ENCODE measurements around the gene USP37.

Gene USP37

DNA sequence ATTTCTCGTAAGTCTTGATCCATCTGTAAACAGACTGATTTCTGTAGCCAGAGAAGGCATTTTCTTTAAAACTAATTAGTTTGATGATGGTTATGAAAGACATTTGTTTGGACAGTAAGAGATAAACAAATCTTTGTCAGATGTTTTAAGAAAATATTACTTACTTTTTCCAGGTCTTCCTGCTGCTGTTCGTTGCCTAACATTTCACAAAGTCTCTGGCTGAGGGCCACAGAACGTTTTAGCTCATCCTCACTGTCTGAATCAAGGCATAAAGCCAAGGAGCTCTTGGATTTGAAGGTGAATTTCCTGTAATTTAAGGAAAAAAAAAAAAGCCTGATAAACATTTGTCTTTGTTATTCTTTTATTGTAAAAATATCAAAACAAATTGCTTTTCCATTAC, 91.5 kb downstream of the USP37 start:
- DNase-seq (ENCODE audit: low read depth, low spot score) = no peak
- ChIA-PET POLR2A (no interaction called here), CTCF (interaction anchor here (0.9 to 3.6 kb wide), 2 partner anchors 11 to 205 kb away, joined by 3 to 23 read pairs; no protein-coding TSS in a partner anchor)
- no peak overlapping the region for H3K4me3 ChIP-seq (ENCODE audit: low read depth, low read length)
- TF ChIP-seq, protein P1, sequence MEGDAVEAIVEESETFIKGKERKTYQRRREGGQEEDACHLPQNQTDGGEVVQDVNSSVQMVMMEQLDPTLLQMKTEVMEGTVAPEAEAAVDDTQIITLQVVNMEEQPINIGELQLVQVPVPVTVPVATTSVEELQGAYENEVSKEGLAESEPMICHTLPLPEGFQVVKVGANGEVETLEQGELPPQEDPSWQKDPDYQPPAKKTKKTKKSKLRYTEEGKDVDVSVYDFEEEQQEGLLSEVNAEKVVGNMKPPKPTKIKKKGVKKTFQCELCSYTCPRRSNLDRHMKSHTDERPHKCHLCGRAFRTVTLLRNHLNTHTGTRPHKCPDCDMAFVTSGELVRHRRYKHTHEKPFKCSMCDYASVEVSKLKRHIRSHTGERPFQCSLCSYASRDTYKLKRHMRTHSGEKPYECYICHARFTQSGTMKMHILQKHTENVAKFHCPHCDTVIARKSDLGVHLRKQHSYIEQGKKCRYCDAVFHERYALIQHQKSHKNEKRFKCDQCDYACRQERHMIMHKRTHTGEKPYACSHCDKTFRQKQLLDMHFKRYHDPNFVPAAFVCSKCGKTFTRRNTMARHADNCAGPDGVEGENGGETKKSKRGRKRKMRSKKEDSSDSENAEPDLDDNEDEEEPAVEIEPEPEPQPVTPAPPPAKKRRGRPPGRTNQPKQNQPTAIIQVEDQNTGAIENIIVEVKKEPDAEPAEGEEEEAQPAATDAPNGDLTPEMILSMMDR (IDR thresholded peaks at IDR 0.05; ENCODE audit: insufficient read depth, low read length, missing control alignments) = no peak

DNA sequence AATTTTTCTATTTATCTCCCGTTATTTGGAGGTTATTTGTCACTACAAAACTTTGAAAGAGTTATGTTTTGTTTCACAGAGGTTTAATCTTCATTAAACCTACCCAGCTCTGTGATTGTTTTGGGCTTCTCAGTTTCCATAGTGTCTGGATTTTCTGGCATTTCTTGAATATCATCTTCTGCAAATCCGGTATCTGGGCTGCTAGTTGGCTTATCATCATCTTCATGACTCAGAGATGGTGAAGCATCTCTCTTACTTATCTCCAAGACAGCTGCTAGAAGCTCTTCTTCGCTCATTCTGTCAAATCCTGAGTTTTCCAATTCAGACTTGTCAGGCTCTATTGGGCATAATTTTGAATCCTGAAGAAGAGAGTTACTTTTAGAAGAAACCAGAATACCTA, 93.6 kb downstream of the USP37 start:
- CTCF ChIA-PET = interaction anchor here (1.6 to 3.6 kb wide), 2 partner anchors 9 to 182 kb away, joined by 4 to 23 read pairs; partner anchors contain the start of gene TMBIM1
- POLR2A ChIA-PET = no interaction called here
- no peak for DNase-seq (ENCODE audit: low read depth, low spot score)
- H3K4me3 ChIP-seq (ENCODE audit: low read depth, low read length) = no peak overlapping the region
- TF ChIP-seq, protein P1 (IDR thresholded peaks at IDR 0.05; ENCODE audit: insufficient read depth, low read length, missing control alignments) = no peak

DNA sequence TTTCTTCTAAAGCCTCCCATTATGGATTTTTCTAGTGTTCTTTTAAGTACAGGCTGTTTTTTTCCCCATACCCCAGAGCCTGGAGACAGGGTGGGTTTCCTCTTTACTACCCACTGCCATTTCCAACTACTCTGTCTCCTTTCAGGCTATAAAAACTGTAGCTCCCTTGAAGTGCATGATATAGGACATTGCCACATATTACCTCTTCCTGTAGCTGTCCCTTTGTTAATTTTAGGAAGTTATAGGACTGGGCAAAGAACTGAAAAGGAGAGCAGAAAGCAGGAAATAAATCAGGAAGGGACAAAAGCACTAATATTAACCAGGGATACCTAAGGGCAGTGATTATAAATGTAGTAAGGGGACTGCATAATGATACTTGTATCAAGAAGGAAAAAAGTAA, 95.2 kb downstream of the USP37 start:
- CTCF ChIA-PET = interaction anchor here (1.2 kb wide), 1 partner anchor 171 kb away, joined by 3 read pairs; no protein-coding TSS in a partner anchor
- no peak overlapping the region for H3K4me3 ChIP-seq (ENCODE audit: low read depth, low read length)
- DNase-seq (ENCODE audit: low read depth, low spot score) = no peak
- POLR2A ChIA-PET = no interaction called here
- TF ChIP-seq, protein P1 (IDR thresholded peaks at IDR 0.05; ENCODE audit: insufficient read depth, low read length, missing control alignments) = no peak

DNA sequence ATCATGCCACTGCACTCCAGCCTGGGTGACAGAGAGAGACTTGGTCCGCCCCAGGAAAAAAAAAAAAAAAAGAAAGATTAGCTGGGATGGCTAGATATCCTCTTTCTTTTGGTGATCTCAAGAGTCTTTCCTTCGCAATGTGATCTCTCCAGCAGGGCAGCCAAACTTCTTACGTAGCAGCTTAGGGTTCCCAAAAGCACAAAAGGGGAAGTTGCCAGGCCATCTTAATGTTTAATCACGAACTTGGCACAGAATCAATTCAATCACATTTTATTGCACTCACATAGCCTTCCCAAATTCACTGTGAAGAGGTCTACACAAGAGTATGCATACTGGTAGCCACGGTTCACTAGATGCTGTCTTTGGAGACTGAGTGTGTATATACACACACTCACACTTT, 96.2 kb downstream of the USP37 start:
- no peak for DNase-seq (ENCODE audit: low read depth, low spot score)
- POLR2A ChIA-PET = no interaction called here
- TF ChIP-seq, protein P1 (IDR thresholded peaks at IDR 0.05; ENCODE audit: insufficient read depth, low read length, missing control alignments) = no peak
- CTCF ChIA-PET = interaction anchor here (1.0 to 1.6 kb wide), 3 partner anchors 24 to 179 kb away, joined by 3 to 6 read pairs (median 4); no protein-coding TSS in a partner anchor
- no peak overlapping the region for H3K4me3 ChIP-seq (ENCODE audit: low read depth, low read length)

DNA sequence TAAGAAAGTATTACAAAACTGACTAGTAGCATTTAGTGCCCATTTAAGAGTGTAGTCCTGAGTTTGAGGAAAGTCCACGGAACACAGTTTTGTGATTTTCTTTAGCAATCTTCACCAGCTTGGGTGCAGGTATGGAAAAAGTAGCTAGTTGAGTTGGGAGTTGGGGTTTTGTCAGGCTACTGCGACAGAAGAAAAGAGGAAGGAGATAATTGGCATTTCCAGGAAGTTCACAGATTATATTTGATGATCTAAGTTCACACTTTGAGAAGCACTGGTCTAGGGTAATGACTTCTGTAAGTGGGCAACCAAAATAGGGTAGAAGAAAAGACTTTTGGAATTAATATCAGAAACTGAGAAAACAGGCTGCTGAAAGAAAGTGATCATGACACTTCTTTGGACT, 97.1 kb downstream of the USP37 start:
- TF ChIP-seq, protein P1 (IDR thresholded peaks at IDR 0.05; ENCODE audit: insufficient read depth, low read length, missing control alignments) = no peak
- no peak for DNase-seq (ENCODE audit: low read depth, low spot score)
- ChIA-PET POLR2A (no interaction called here), CTCF (interaction anchor here (1.0 to 1.8 kb wide), 4 partner anchors 25 to 178 kb away, joined by 3 to 7 read pairs (median 5); no protein-coding TSS in a partner anchor)
- no peak overlapping the region for H3K4me3 ChIP-seq (ENCODE audit: low read depth, low read length)

DNA sequence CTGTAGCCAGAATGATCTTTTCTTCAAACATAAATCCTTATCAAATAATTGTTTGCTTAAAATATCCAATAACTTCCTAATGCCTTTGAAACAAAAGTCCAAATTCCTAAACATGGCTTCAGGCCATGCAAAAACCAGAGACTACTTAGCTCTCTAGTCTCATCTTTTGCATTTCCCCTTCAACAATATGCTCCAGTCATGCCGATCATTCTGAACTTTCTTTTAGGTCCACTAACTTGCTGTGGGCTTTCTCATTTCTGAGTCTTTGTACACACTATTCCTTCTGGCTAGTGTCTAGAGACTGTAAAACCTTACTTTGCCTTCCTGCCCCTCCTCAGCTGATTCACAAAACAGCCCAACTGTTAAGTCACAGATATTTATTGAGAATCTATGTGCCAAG, 97.7 kb downstream of the USP37 start:
- no peak for DNase-seq (ENCODE audit: low read depth, low spot score)
- H3K4me3 ChIP-seq (ENCODE audit: low read depth, low read length) = no peak overlapping the region
- CTCF ChIA-PET = interaction anchor here (1.5 to 1.8 kb wide), 3 partner anchors 29 to 178 kb away, joined by 4 to 7 read pairs (median 6); no protein-coding TSS in a partner anchor
- TF ChIP-seq, protein P1 (IDR thresholded peaks at IDR 0.05; ENCODE audit: insufficient read depth, low read length, missing control alignments) = no peak
- POLR2A ChIA-PET = interaction anchor here (0.6 kb wide), 1 partner anchor 45 kb away, joined by 3 read pairs; no protein-coding TSS in a partner anchor
